ENCODE measurements around the gene DKK3.
A peak's percentile ranks its signal among the peaks of the same experiment; 100 is the strongest.

Gene DKK3

DNA sequence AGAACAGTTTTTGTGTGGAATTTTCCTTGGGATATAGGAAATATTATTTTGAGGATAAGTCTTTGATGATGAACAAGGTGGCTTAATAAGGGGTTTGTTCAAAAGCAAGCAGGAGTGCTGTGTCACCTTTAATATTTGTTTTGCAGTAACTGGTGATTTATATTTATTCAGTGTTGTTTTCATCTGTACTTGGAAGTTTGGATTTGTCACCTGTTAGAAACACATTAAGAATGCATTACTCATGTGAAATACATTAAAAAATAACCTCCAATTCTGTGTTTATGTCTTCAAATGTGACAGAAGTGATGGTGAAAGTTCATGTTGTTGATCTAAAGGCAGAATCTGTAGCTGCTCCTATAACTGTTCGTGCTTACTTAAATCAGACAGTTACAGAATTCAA, 70.5 kb downstream of the DKK3 start:
- DNase-seq, result no peak

DNA sequence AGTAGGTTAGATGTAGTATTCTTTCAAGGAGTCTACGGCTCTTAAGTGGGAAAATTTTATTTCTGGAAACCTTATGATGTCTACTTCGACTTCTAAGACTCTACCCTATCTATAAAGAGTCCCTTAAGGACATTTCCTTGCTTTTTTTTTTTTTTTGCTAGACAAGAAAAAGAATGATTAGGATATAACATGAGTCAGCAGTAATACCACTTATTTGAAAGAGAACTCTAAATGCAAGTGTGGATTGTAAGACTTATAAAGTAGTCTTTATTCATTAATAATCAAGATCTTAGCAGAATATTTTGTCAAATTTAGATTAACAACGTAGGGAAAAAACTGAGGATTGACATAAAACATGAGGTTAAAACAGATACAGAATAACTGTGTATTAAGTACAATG, 71.0 kb downstream of the DKK3 start:
- DNase-seq, result no peak

DNA sequence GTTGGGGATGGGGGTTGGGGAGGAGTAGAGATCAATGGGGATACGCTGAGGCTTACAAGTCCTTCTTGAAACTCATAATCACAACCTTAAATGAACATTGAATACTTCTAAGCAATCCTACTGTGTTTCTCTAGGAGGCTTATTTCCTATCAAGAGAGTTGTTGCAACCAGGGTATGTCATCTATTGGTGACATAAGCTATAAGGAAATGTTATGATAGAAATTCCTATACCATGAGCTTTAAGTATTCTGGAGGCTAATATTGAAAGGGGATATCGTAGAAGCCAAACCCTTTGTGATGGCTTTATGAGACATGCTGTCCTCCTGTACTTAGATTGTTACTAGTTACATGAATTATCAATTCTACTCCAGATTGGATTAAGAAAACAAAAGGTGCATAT, 72.9 kb downstream of the DKK3 start:
- no peak for DNase-seq

DNA sequence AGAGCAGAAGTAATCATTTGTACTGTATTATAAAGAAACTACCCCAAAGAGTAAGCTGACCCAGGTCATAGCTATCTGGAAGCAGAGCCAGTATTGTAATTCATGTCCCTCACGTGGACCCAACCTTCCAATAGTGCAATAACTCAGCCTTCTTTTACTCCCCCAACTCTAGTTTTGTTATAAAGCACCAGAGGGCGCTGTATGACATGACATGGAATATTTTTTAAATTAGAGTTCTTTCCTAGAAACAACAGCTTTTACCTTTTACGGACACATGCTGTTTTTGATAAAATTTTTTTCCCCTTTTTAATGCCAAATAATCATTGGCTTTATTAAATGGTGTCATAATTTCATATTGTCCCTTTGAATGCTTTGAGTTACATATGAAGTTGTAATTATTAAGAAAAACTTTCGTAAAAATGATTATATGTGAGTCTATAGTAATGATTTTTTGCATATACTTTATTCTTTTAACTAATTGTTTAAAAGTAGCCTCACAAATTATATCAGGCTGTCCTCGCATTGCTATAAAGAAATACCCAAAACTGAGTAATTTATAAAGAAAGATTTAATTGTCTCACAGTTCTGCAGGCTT, 76.9 kb downstream of the DKK3 start:
- no peak for DNase-seq

- no peak for DNase-seq
Measured at GRCh38 chr11:11929920-11930319, 78.5 kb downstream of the DKK3 start.

GRCh38 chr11:11923828-11924227, 84.6 kb downstream of the DKK3 start:
- no peak for DNase-seq

DNA sequence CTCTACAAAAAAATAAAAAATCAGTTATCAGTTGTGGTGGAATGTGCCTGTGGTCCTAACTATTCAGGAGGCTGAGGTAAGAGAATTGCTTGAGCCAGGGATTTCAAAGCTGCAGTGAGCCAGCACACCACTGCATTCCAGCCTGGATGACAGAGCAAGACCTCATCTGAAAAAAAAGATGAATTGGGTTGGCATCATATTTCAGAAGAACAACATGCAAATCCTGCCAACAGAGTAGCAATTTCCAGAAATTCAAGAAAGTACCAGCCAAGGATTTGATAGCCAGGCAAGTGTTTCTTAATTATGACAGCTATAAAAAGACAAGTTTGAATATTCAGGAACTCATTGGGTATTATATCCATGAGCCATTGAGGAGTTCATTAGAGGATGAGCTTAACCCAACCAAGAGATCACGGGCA, 91.4 kb downstream of the DKK3 start:
- DNase-seq, result peak; percentile 93

- no peak for DNase-seq
Measured at GRCh38 chr11:11915625-11916024, 92.8 kb downstream of the DKK3 start.

- DNase-seq, result no peak
Measured at GRCh38 chr11:11913395-11913794, 95.0 kb downstream of the DKK3 start.
